HEK293 (cell line): ENCODE data around the gene DOCK9.

Source experiments
- CTCF ChIA-PET: fragments of 350-600 bp; formaldehyde crosslinking; extraction: SDS; loops from one replicate; lab custom pipeline; 2021; ENCODE audit warnings: antibody characterized with exemption; lab: Yijun Ruan, JAX
- POLR2A ChIA-PET: fragments of 300-600 bp; formaldehyde crosslinking; extraction: SDS; loops from one replicate; lab custom pipeline; 2020; ENCODE audit warnings: antibody characterized with exemption, inconsistent platforms; lab: Yijun Ruan, JAX
- H3K27ac ChIP-seq: fragments of 200-500 bp; sonication (Bioruptor generic); 2 replicates; pipeline ENCODE4 v1.5.1; 2014; ENCODE audit warnings: low read depth, low read length, control low read depth, inconsistent platforms; ENCODE audit errors: extremely low read depth
- H3K36me3 ChIP-seq, 2 experiments: fragments of 200-500 bp in 1 of 2; sonication (Bioruptor generic) in 1 of 2; 1 replicate in 1 of 2; 2 replicates in 1 of 2; pipeline ENCODE4 v1.5.1; 2014 to 2017; ENCODE audit warnings: inconsistent platforms in 2 of 2, low read length in 2 of 2; ENCODE audit not compliant: control insufficient read depth in 2 of 2, insufficient read depth in 1 of 2
- H3K4me1 ChIP-seq: fragments of 200-500 bp; sonication (Bioruptor generic); 2 replicates; pipeline ENCODE4 v1.5.1; 2014; ENCODE audit warnings: mild to moderate bottlenecking, low read length, inconsistent platforms; ENCODE audit not compliant: control insufficient read depth, insufficient read depth
- H3K4me3 ChIP-seq: 2 replicates; pipeline ENCODE4 v1.5.1; 2011; ENCODE audit warnings: low read depth, mild to moderate bottlenecking, control low read depth, low read length, moderate library complexity
- H3K9me3 ChIP-seq: fragments of 200-500 bp; sonication (Bioruptor generic); 2 replicates; pipeline ENCODE4 v1.5.1; 2014; ENCODE audit warnings: low read depth, low read length, inconsistent platforms; ENCODE audit not compliant: control insufficient read depth, insufficient read depth
- BCL11B ChIP-seq: fragments of 450-650 bp; formaldehyde crosslinking; IDR thresholded peaks from 2 replicates; pipeline ENCODE4 v1.5.1; 2016; ENCODE audit warnings: low read depth, missing biosample characterization, missing genetic modification characterization
- CTCF ChIP-seq: fragments of 450-650 bp; formaldehyde crosslinking; IDR thresholded peaks from 2 replicates; pipeline ENCODE4 v1.5.1; 2016; ENCODE audit warnings: missing biosample characterization, missing genetic modification characterization
- HOXA7 ChIP-seq: sonication (generic); formaldehyde crosslinking; IDR thresholded peaks from 2 replicates; pipeline ENCODE4 v1.8.1; 2022; ENCODE audit warnings: missing genetic modification reagents, borderline replicate concordance
- KLF7 ChIP-seq: fragments of 450-650 bp; formaldehyde crosslinking; IDR thresholded peaks from 2 replicates; pipeline ENCODE4 v1.5.1; 2016; ENCODE audit warnings: missing biosample characterization, missing genetic modification characterization, borderline replicate concordance
- PRDM1 ChIP-seq: fragments of 450-650 bp; formaldehyde crosslinking; IDR thresholded peaks from 2 replicates; pipeline ENCODE4; 2016; ENCODE audit warnings: missing biosample characterization, missing genetic modification characterization
- REST ChIP-seq: fragments of 450-650 bp; formaldehyde crosslinking; IDR thresholded peaks from 2 replicates; pipeline ENCODE4 v1.5.1; 2016; ENCODE audit warnings: missing biosample characterization, missing genetic modification characterization
- SP3 ChIP-seq: fragments of 450-650 bp; formaldehyde crosslinking; IDR thresholded peaks from 2 replicates; pipeline ENCODE4 v1.5.1; 2016; ENCODE audit warnings: missing biosample characterization, missing genetic modification characterization
- ZFP3 ChIP-seq: fragments of 450-650 bp; formaldehyde crosslinking; IDR thresholded peaks from 2 replicates; pipeline ENCODE4 v1.5.1; 2016; ENCODE audit warnings: low read depth, missing biosample characterization, missing genetic modification characterization
- ZNF114 ChIP-seq: fragments of 450-650 bp; formaldehyde crosslinking; IDR thresholded peaks from 2 replicates; pipeline ENCODE4 v1.5.0; 2017; ENCODE audit warnings: missing biosample characterization, missing genetic modification characterization
- ZNF132 ChIP-seq: fragments of 450-650 bp; formaldehyde crosslinking; IDR thresholded peaks from 2 replicates; pipeline ENCODE4 v1.5.1; 2017; ENCODE audit warnings: missing biosample characterization, missing genetic modification characterization, borderline replicate concordance
- ZNF16 ChIP-seq: fragments of 450-650 bp; formaldehyde crosslinking; IDR thresholded peaks from 2 replicates; pipeline ENCODE4 v1.5.1; 2016; ENCODE audit warnings: low read depth, missing biosample characterization, missing genetic modification characterization
- ZNF19 ChIP-seq: fragments of 450-650 bp; formaldehyde crosslinking; IDR thresholded peaks from 2 replicates; pipeline ENCODE4; 2016; ENCODE audit warnings: missing biosample characterization, missing genetic modification characterization, low read depth
- ZNF221 ChIP-seq: fragments of 450-650 bp; formaldehyde crosslinking; IDR thresholded peaks from 2 replicates; pipeline ENCODE4 v1.5.1; 2017; ENCODE audit warnings: missing biosample characterization, missing genetic modification characterization, borderline replicate concordance
- ZNF274 ChIP-seq, 2 experiments: fragments of 200-500 bp in 1 of 2; fragments of 450-650 bp in 1 of 2; sonication (Bioruptor generic) in 1 of 2; formaldehyde crosslinking in 1 of 2; IDR thresholded peaks; 2 replicates each; pipeline versions ENCODE4 v1.5.1 to v1.6.1; 2014 to 2016; ENCODE audit warnings: borderline replicate concordance in 1 of 2, inconsistent platforms in 1 of 2, low read length in 1 of 2, missing biosample characterization in 1 of 2, missing genetic modification characterization in 1 of 2
- ZNF311 ChIP-seq: fragments of 450-650 bp; formaldehyde crosslinking; IDR thresholded peaks from 2 replicates; pipeline ENCODE4 v1.5.1; 2017; ENCODE audit warnings: missing biosample characterization, missing genetic modification characterization, borderline replicate concordance
- ZNF335 ChIP-seq: fragments of 450-650 bp; formaldehyde crosslinking; conservative IDR thresholded peaks from 2 replicates; pipeline ENCODE4 v1.5.1; 2016; ENCODE audit warnings: missing biosample characterization, missing genetic modification characterization
- ZNF37A ChIP-seq: fragments of 450-650 bp; IDR thresholded peaks from 2 replicates; pipeline ENCODE4 v1.5.1; 2018; ENCODE audit warnings: missing biosample characterization, missing genetic modification characterization
- ZNF416 ChIP-seq: fragments of 450-650 bp; formaldehyde crosslinking; IDR thresholded peaks from 2 replicates; pipeline ENCODE4 v1.5.1; 2016; ENCODE audit warnings: missing biosample characterization, missing genetic modification characterization
- ZNF510 ChIP-seq: fragments of 450-650 bp; formaldehyde crosslinking; IDR thresholded peaks from 2 replicates; pipeline ENCODE4 v1.5.1; 2018; ENCODE audit warnings: mild to moderate bottlenecking, missing genetic modification characterization, missing biosample characterization; ENCODE audit not compliant: insufficient replicate concordance
- ZNF514 ChIP-seq: fragments of 450-650 bp; formaldehyde crosslinking; IDR thresholded peaks from 2 replicates; pipeline ENCODE4 v1.5.1; 2016; ENCODE audit warnings: missing biosample characterization, missing genetic modification characterization
- ZNF521 ChIP-seq: fragments of 450-650 bp; formaldehyde crosslinking; IDR thresholded peaks from 2 replicates; pipeline ENCODE4 v1.5.1; 2017; ENCODE audit warnings: missing biosample characterization, mild to moderate bottlenecking, missing genetic modification characterization
- ZNF530 ChIP-seq: fragments of 450-650 bp; formaldehyde crosslinking; IDR thresholded peaks from 2 replicates; pipeline ENCODE4 v1.5.1; 2016; ENCODE audit warnings: low read depth, missing biosample characterization, missing genetic modification characterization
- ZNF558 ChIP-seq: fragments of 450-650 bp; formaldehyde crosslinking; IDR thresholded peaks from 2 replicates; pipeline ENCODE4 v1.5.1; 2016; ENCODE audit warnings: missing biosample characterization, missing genetic modification characterization
- ZNF571 ChIP-seq: fragments of 450-650 bp; formaldehyde crosslinking; IDR thresholded peaks from 2 replicates; pipeline ENCODE4 v1.5.0; 2017; ENCODE audit warnings: missing biosample characterization, missing genetic modification characterization
- ZNF654 ChIP-seq: fragments of 450-650 bp; formaldehyde crosslinking; IDR thresholded peaks from 2 replicates; pipeline ENCODE4 v1.5.1; 2016; ENCODE audit warnings: low read depth, missing biosample characterization, missing genetic modification characterization
- ZNF707 ChIP-seq: fragments of 450-650 bp; formaldehyde crosslinking; IDR thresholded peaks from 2 replicates; pipeline ENCODE4 v1.5.1; 2016; ENCODE audit warnings: missing biosample characterization, missing genetic modification characterization
- ZNF837 ChIP-seq: fragments of 450-650 bp; formaldehyde crosslinking; IDR thresholded peaks from 2 replicates; pipeline ENCODE4 v1.5.1; 2016; ENCODE audit warnings: missing biosample characterization, missing genetic modification characterization
- ZNF843 ChIP-seq: fragments of 450-650 bp; formaldehyde crosslinking; IDR thresholded peaks from 2 replicates; pipeline ENCODE4 v1.5.1; 2016; ENCODE audit warnings: missing biosample characterization, missing genetic modification characterization

DOCK9 gene

GRCh38 chr13:98992355-98992754, 14.5 kb upstream of the DOCK9 start:
- Histone ChIP-seq H3K4me1 (no peaks in the 10 kb centered on the region), H3K36me3 (no peaks in the 10 kb centered on the region), H3K9me3 (no peaks in the 10 kb centered on the region), H3K4me3 (no peak overlapping the region), H3K27ac (no peak overlapping the region)
- TF ChIP-seq CTCF (tag by site-specific recombination): no peak
- TF ChIP-seq BCL11B (tag by site-specific recombination): no peak
- no peak for TF ChIP-seq ZNF416 (tag by site-specific recombination)
- no peak for TF ChIP-seq ZNF37A (tag by site-specific recombination)
- TF ChIP-seq ZNF335: no peak
- TF ChIP-seq ZNF571 (tag by site-specific recombination): no peak
- no peak for TF ChIP-seq ZNF221 (tag by site-specific recombination)
- no peak for TF ChIP-seq ZNF654 (tag by site-specific recombination)
- TF ChIP-seq ZNF132 (tag by site-specific recombination): no peak
- no peak for TF ChIP-seq KLF7 (tag by site-specific recombination)
- TF ChIP-seq ZNF707 (tag by site-specific recombination): no peak
- TF ChIP-seq ZNF311: no peak
- TF ChIP-seq ZNF19 (tag by site-specific recombination): no peak
- TF ChIP-seq ZNF837: no peak
- POLR2A ChIA-PET: no interaction called here
- CTCF ChIA-PET: interaction anchor here (0.6 kb wide), 2 partner anchors 27 to 1727 kb away, joined by 3 read pairs; no protein-coding TSS in a partner anchor

GRCh38 chr13:98990701-98991100, 12.8 kb upstream of the DOCK9 start:
- no peak for TF ChIP-seq ZNF510 (tag by site-specific recombination)
- no peak for TF ChIP-seq ZFP3 (tag by site-specific recombination)
- no peak for TF ChIP-seq PRDM1 (tag by site-specific recombination)
- TF ChIP-seq, all 188 proteins: peak for 0
- H3K9me3 ChIP-seq: no peaks in the 10 kb centered on the region
- ChIA-PET CTCF (interaction anchor here (0.6 kb wide), 1 partner anchor 1144 kb away, joined by 3 read pairs; no protein-coding TSS in a partner anchor), POLR2A (no interaction called here)
- no peak overlapping the region for H3K27ac ChIP-seq
- H3K4me1 ChIP-seq: 0 out of 2 replicates have a peak, but pooled peaks cover 2% of the 10 kb centered on the region
- no peaks in the 10 kb centered on the region for H3K36me3 ChIP-seq
- H3K4me3 ChIP-seq: no peak overlapping the region

- ChIA-PET CTCF (interaction anchor here (0.6 kb wide), 1 partner anchor 539 kb away, joined by 3 read pairs; no protein-coding TSS in a partner anchor), POLR2A (no interaction called here)
- no peak overlapping the region for H3K27ac ChIP-seq
- H3K4me3 ChIP-seq: no peak overlapping the region
- H3K4me1 ChIP-seq: 0 out of 2 replicates have a peak, but pooled peaks cover 2% of the 10 kb centered on the region
- H3K9me3 ChIP-seq: no peaks in the 10 kb centered on the region
- H3K36me3 ChIP-seq: no peaks in the 10 kb centered on the region
- TF ChIP-seq REST (tag by site-specific recombination) (no peak), ZNF843 (tag by site-specific recombination) (no peak), SP3 (no peak), ZNF530 (tag by site-specific recombination) (no peak), ZNF521 (tag by site-specific recombination) (no peak), ZNF558 (tag by site-specific recombination) (no peak), ZNF274 (IDR thresholded peaks at IDR 0.05; ENCODE audit: low read length) (no peak), ZNF274 (tag by site-specific recombination; IDR thresholded peaks at IDR 0.05; ENCODE audit: borderline replicate concordance) (no peak), ZNF114 (tag by site-specific recombination) (no peak), HOXA7 (CRISPR knock-in tag) (no peak), ZNF16 (tag by site-specific recombination) (no peak), ZNF514 (tag by site-specific recombination) (no peak)
Observed at GRCh38 chr13:98989469-98990235, 11.8 kb upstream of the DOCK9 start.
